Gastrocnemius medialis (tissue), 4 donors: ENCODE measurements around the gene AQP6.

Source experiments
- CTCF ChIP-seq, 5 experiments: fragments of 450-650 bp in 3 of 5; fragments of 200-600 bp in 2 of 5; sonication (generic) in 2 of 5; IDR thresholded peaks in 4 of 5; conservative IDR thresholded peaks in 1 of 5; 1 replicate in 4 of 5; 2 replicates in 1 of 5; pipeline ENCODE4 v1.5.1; 2016 to 2019; ENCODE audit warnings: antibody characterized with exemption in 5 of 5, mild to moderate bottlenecking in 3 of 5, moderate library complexity in 3 of 5
- POLR2A ChIP-seq, 2 donors: fragments of 450-650 bp; IDR thresholded peaks; one replicate each; pipeline ENCODE4 v1.6.1; 2017; ENCODE audit warnings: antibody characterized with exemption in 2 of 2, mild to moderate bottlenecking in 2 of 2, moderate library complexity in 2 of 2

- no peak for TF ChIP-seq CTCF (IDR thresholded peaks at IDR 0.05 in 4 of 5, conservative IDR thresholded peaks at IDR 0.05 in 1 of 5)
- no peak for TF ChIP-seq POLR2A (IDR thresholded peaks at IDR 0.05)
Observed at GRCh38 chr12:49939707-49940106, 33.0 kb upstream of the AQP6 start.
